GM21367 (cell line): ENCODE measurements around the gene KDM4C.
"Not testable (repeated sequence)": the region's sequence is repeated elsewhere in the genome, so short reads cannot be mapped to it uniquely, and the experiment has no call there.

Experiments
- ATAC-seq: cut with Tn5 transposase; IDR thresholded peaks from one replicate; pipeline ENCODE4 v1.9.1; 2021; ENCODE audit not compliant: unreplicated experiment

The KDM4C gene

GRCh38 chr9:7028591-7028990 is 270.8 kb downstream of the KDM4C start:
- no peak for ATAC-seq

GRCh38 chr9:7030943-7031342 is 273.2 kb downstream of the KDM4C start:
- ATAC-seq = not testable (repeated sequence)

- ATAC-seq = no peak
Observed at GRCh38 chr9:7033076-7034045, 275.6 kb downstream of the KDM4C start.

DNA sequence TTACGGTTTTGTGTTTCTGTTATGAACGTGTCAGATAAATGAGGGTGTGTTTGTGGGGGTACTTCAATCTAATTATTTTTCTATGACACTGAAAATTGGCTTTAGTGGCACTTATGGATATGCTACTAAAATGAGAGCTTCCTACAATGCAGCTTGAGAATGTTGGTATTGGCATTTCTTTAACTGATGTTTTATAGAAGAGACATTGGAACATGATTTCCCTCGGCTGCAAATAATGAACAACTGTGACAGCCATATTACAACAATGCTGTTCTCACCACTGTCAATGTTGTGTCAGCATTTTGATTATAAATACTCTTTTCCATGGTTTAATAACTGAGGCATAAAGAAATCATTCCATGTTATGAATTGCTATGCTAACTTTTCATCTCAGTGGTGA is 279.4 kb downstream of the KDM4C start:
- no peak for ATAC-seq

DNA sequence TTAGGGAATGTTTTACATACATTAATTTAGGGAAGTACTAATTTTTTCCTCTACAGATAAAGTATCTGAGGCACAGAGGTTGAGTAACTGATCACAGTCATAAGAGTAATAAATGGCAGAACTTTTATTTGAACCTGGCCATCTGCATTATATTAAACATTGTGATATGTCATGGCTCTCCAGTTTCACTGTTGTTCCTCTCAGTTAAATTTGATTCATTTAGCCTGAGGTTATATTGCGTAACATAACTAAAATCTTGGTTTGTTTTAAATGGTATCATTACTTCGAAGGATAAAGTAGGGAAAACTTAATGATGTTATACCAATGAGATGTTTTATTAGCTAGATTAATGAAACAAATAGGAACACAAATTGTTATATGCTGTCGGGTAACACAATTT is 284.4 kb downstream of the KDM4C start:
- ATAC-seq = no peak

DNA sequence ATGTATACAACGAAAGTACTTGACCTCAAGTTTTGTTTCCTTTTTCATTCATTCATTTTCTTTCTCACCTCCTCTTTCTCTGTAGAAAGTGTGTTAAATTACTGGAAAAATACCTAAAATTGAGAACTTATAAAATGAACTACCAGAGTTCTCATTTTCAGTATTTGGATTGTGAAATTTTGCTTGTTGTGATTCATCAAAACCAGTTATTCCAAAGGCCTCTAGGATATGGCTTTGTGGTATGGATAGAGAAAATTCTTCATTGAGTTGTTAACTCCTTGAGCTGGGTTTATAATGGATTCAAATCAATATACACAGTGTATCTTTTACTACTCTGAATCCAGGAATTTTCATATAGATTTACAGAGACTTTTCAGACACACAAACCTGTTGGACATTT is 287.6 kb downstream of the KDM4C start:
- ATAC-seq = no peak

- ATAC-seq = no peak
Observed at GRCh38 chr9:7051711-7052110, 293.9 kb downstream of the KDM4C start.

DNA sequence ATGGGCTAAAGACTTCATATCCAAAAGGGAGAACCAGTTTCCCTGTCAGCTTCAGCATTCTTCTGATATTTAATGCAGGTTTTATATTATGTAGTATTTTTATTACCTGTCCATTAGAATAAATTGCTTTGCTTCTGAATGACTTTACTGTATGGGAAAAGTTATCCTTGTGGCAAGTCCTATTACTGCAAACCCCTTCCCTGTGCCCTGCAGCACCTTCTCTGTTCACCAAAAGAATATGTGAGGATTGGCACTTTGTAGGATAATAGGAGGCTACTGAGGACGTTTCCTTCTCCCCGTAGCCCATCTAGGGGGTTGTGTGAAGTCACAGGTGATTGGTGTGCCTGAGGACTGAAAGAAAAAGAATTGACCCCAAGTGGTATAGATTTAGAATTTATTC is 296.1 kb downstream of the KDM4C start:
- no peak for ATAC-seq

GRCh38 chr9:7055171-7055903 is 297.6 kb downstream of the KDM4C start:
- ATAC-seq = peak; percentile 32

DNA sequence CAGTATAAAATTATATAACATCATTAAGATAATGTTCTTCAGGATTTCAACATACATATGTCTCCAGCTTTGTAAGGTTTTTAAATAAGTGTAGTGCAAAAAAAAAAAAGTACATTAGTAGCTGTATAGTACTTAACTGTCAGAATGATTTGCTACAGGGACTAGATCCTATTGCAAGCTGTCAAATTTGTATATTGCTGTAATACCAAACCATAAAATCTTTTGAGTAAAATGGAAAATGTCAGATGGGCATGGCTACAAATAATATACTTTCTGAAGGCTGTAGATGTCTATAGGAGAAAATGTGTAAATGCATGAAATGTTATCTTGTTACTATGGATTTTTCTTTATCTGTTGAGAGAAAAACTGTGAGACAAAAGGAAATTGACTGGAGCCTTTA is 298.5 kb downstream of the KDM4C start:
- no peak for ATAC-seq

DNA sequence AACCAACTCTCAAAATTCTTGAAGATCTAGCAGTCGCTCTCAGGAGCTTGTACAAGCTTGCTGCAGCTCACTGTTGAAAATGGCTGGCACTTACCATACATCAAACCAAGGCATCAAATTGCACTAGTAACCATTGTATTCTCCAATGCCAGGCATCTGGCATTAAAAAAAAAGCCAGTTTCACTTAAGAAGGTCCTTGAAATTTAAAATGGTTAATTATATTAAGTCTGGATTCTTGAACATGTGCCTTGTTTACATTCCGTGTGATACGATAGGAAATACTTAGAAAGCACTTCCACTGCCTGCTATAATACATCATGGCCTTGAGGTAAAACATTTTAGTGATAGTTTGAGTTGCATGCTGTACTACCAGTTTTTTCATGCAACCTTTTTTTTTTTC is 300.7 kb downstream of the KDM4C start:
- no peak for ATAC-seq

GRCh38 chr9:7067169-7067568 is 309.4 kb downstream of the KDM4C start:
- no peak for ATAC-seq

DNA sequence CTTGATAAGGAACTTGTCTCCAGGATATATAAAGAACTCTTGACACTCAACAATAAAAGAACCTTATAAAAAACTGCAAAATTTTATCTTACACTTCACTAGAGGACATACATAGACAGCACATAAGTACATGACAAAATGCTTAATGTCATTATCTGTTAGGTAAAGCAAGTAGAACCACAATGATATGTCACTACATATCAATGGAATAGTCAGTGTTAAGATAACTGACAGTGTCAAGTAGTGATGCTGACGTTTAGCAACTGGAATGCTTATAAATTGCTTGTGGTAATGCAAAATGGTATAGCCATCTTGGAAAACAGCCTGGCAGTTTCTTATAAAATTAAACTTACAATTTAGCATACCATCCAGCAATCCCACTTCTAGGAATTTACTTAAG is 314.1 kb downstream of the KDM4C start:
- ATAC-seq = no peak

GRCh38 chr9:7073706-7074105 is 315.9 kb downstream of the KDM4C start:
- no peak for ATAC-seq

- no peak for ATAC-seq
Observed at GRCh38 chr9:7075154-7075553, 317.4 kb downstream of the KDM4C start.

DNA sequence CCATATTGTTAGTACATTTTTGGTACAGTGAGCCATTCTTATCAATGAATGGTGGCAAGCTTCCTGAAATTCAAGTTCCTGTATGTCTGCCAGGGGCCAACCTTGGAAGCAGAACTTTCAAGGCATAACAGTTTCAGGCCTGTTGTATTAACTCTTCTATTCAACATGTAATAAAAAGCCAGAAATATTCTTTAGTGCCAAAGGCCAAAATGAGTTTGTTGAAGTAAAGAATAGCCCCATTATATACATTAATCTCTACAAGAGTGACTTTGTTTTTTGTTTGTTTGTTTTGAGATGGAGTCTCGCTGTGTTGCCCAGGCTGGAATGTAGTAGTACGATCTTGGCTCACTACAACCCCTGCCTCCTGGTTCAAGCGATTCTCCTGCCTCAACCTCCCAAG is 321.3 kb downstream of the KDM4C start:
- ATAC-seq = no peak

DNA sequence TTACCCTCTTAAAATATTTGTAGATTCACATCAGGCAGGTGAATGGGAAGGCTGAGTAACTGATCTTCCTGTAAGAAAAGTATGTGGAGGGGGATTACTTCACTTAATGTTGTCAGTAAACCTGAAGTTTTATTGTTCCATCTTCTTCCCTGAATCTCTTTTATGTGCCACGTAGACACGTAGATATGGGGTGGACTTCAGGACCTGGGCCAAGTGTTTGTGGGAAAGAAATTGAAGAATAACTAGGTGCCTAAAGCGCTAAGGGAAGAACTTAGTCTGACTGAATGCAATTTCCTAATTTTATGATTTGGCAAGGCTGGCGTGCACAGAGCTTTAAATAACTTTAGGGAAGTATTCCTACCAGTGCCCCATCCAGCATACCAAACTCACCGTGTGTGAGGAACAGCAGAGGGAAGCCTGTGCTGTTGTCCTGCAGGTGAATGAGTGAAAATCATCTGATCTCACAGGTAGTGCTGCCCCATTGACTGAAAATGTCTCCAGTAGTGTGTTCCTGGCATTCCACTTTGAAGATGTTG is 323.4 kb downstream of the KDM4C start:
- no peak for ATAC-seq

DNA sequence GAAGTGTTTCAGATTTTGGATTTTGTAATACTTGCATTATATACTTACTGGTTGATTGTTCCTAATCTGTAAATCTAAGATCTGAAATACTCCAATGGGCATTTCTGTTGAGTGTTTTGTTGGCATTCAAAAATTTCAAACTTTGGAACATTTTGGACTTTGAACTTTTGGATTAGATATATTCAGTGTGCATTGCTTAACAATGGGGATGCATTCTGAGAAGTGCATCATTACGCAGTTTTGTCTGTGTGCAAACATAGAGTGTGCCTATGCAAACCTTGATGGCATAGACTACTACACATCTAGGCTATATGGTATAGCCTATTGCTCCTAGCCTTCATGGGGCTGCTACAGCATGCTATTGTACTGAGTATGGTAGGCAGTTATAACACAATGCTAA is 325.4 kb downstream of the KDM4C start:
- ATAC-seq = no peak

DNA sequence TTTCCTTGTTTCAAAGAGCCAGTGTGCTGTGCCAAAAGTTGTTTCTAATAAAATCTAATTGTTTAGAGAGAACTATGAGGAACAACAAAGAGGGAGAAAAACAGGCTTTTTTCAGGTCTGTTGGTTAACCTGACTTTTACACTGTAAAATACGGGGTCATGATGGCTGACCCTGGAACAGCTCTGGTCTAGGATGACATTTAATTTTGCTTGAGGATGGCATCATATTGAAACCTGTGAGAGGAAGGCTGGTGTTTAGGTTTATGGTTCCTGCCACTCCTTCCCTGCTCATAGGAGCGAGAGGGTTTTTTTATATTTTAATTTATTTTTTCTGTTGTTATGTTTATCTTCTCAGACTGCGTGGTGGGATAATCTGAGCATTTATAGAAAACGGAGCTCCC is 327.6 kb downstream of the KDM4C start:
- no peak for ATAC-seq

GRCh38 chr9:7086389-7086788 is 328.6 kb downstream of the KDM4C start:
- no peak for ATAC-seq

- ATAC-seq = no peak
Observed at GRCh38 chr9:7088611-7089010, 330.8 kb downstream of the KDM4C start.
